HK-2 (cell line): ENCODE data around the gene VWA2.

Experiments used
- DNase-seq: peaks from one replicate; pipeline ENCODE4 v3.0.0-alpha.2; 2018; ENCODE audit not compliant: unreplicated experiment

Gene VWA2

GRCh38 chr10:114274616-114275453, 35.8 kb downstream of the VWA2 start:
- no peak for DNase-seq

- no peak for DNase-seq
Measured at GRCh38 chr10:114276066-114276465, 37.0 kb downstream of the VWA2 start.

- DNase-seq = no peak
Measured at GRCh38 chr10:114276671-114277070, 37.6 kb downstream of the VWA2 start.

GRCh38 chr10:114278140-114278883, 39.3 kb downstream of the VWA2 start:
- no peak for DNase-seq

- DNase-seq = no peak
Measured at GRCh38 chr10:114278884-114279191, 39.8 kb downstream of the VWA2 start.

- DNase-seq = no peak
Measured at GRCh38 chr10:114279289-114279688, 40.2 kb downstream of the VWA2 start.

GRCh38 chr10:114279901-114280644, 41.0 kb downstream of the VWA2 start:
- no peak for DNase-seq

GRCh38 chr10:114281006-114281405, 42.0 kb downstream of the VWA2 start:
- DNase-seq = no peak

GRCh38 chr10:114281461-114281860, 42.4 kb downstream of the VWA2 start:
- no peak for DNase-seq

GRCh38 chr10:114282526-114282925, 43.5 kb downstream of the VWA2 start:
- no peak for DNase-seq

- DNase-seq = no peak
Measured at GRCh38 chr10:114283091-114283490, 44.0 kb downstream of the VWA2 start.

- DNase-seq = no peak
Measured at GRCh38 chr10:114283535-114284234, 44.6 kb downstream of the VWA2 start.

GRCh38 chr10:114284346-114285071, 45.5 kb downstream of the VWA2 start:
- no peak for DNase-seq

GRCh38 chr10:114285961-114286441, 46.9 kb downstream of the VWA2 start:
- DNase-seq = no peak

GRCh38 chr10:114286921-114287320, 47.9 kb downstream of the VWA2 start:
- DNase-seq = no peak

GRCh38 chr10:114288424-114289095, 49.5 kb downstream of the VWA2 start:
- no peak for DNase-seq

- no peak for DNase-seq
Measured at GRCh38 chr10:114289096-114289436, 50.0 kb downstream of the VWA2 start.

GRCh38 chr10:114290038-114290437, 51.0 kb downstream of the VWA2 start:
- no peak for DNase-seq

- DNase-seq = no peak
Measured at GRCh38 chr10:114291076-114291475, 52.0 kb downstream of the VWA2 start.

- DNase-seq = no peak
Measured at GRCh38 chr10:114291516-114291915, 52.5 kb downstream of the VWA2 start.

GRCh38 chr10:114293075-114293474, 54.0 kb downstream of the VWA2 start:
- DNase-seq = no peak
